Activated T-cell treated with anti-CD3 and anti-CD28 coated beads, Interleukin-2, amount 50 U/mL, for 4 hours (primary cell): ENCODE data around the gene HID1. TPM values are rescaled to one million over a fixed set of nuclear protein-coding genes. Genes with fewer than 3 reads are reported as not detected.
"Not testable (repeated sequence)": the region's sequence is repeated elsewhere in the genome, so short reads cannot be mapped to it uniquely, and the experiment has no call there.

ENCODE experiments used
- ATAC-seq, 2 donors: fragments of 200-7000 bp; cut with Tn5 transposase; one replicate each; pipeline ENCODE4 v1.10.0; 2021
- DNase-seq: peaks from one replicate; pipeline ENCODE4 v3.0.0-alpha.2; 2020
- H3K27me3 Mint-ChIP-seq: one replicate; pipeline ENCODE4 v1.8.0; 2021; ENCODE audit warnings: low read depth, mixed read lengths
- H3K36me3 Mint-ChIP-seq: one replicate; pipeline ENCODE4 v1.8.0; 2022; ENCODE audit warnings: mixed read lengths; ENCODE audit not compliant: insufficient read depth
- H3K4me1 Mint-ChIP-seq: one replicate; pipeline ENCODE4 v1.8.0; 2021; ENCODE audit warnings: low read depth, mixed read lengths
- H3K4me3 Mint-ChIP-seq: one replicate; pipeline ENCODE4 v1.8.0; 2021; ENCODE audit warnings: mild to moderate bottlenecking, moderate library complexity, mixed read lengths
- H3K9me3 Mint-ChIP-seq: one replicate; pipeline ENCODE4 v1.8.0; 2021; ENCODE audit warnings: mixed read lengths
- total RNA-seq, 3 donors: library from RNA; stranded (reverse); gene quantifications; one replicate each; pipeline ENCODE4 v1.2.1, GENCODE V29; 2021

HID1 gene
- 1 to 10 TPM; 1.3 to 2.1 (median 2.0) TPM for total RNA-seq

GRCh38 chr17:74972107-74972972 lies at the start of gene HID1:
Gene HID1 (minus strand): TSS chr17:74972759. CDS start chr17:74972656, 103 bp downstream.
- Mint-ChIP-seq H3K9me3 (no peaks in the 10 kb centered on the region), H3K27me3 (peaks cover 11% of the 10 kb centered on the region), H3K36me3 (no peaks in the 10 kb centered on the region), H3K4me1 (peaks cover 8% of the 10 kb centered on the region), H3K4me3 (peak within 1 kb of the TSS; percentile 84)
- ATAC-seq (peak; percentile 91 to 97), DNase-seq (peak; percentile 83)

- ATAC-seq: no peak
- Mint-ChIP-seq H3K36me3 (peaks cover 38% of the 10 kb centered on the region), H3K4me1 (peaks cover 10% of the 10 kb centered on the region), H3K9me3 (no peaks in the 10 kb centered on the region), H3K27me3 (no peaks in the 10 kb centered on the region), H3K4me3 (no peak overlapping the region)
- no peak for DNase-seq
Observed at GRCh38 chr17:75020331-75021110, 48.0 kb upstream of the HID1 start.

- peaks cover 42% of the 10 kb centered on the region for H3K36me3 Mint-ChIP-seq
- ATAC-seq: no peak
- H3K4me1 Mint-ChIP-seq: peaks cover 9% of the 10 kb centered on the region
- no peak overlapping the region for H3K4me3 Mint-ChIP-seq
- DNase-seq: no peak
- H3K9me3 Mint-ChIP-seq: no peaks in the 10 kb centered on the region
- H3K27me3 Mint-ChIP-seq: no peaks in the 10 kb centered on the region
Observed at GRCh38 chr17:75019710-75020109, 47.2 kb upstream of the HID1 start.

- Mint-ChIP-seq H3K27me3 (no peaks in the 10 kb centered on the region), H3K9me3 (no peaks in the 10 kb centered on the region), H3K4me3 (no peak overlapping the region), H3K36me3 (peaks cover 42% of the 10 kb centered on the region), H3K4me1 (peaks cover 11% of the 10 kb centered on the region)
- DNase-seq: no peak
- ATAC-seq: no peak
Observed at GRCh38 chr17:75019146-75019545, 46.6 kb upstream of the HID1 start.

- DNase-seq (no peak), ATAC-seq (no peak)
- no peaks in the 10 kb centered on the region for H3K9me3 Mint-ChIP-seq
- H3K36me3 Mint-ChIP-seq: peaks cover 17% of the 10 kb centered on the region
- H3K4me3 Mint-ChIP-seq: peak overlapping the region; percentile 96
- H3K4me1 Mint-ChIP-seq: peaks cover 36% of the 10 kb centered on the region
- H3K27me3 Mint-ChIP-seq: no peaks in the 10 kb centered on the region
Observed at GRCh38 chr17:75013092-75013559, 40.6 kb upstream of the HID1 start.

GRCh38 chr17:75012346-75013091 lies 40.0 kb upstream of the HID1 start, which contains the start of gene MRPL58:
Gene MRPL58 (plus strand): TSS chr17:75012670. CDS start chr17:75012687, 17 bp downstream.
- peaks cover 15% of the 10 kb centered on the region for H3K36me3 Mint-ChIP-seq
- peaks cover 36% of the 10 kb centered on the region for H3K4me1 Mint-ChIP-seq
- peak within 1 kb of the TSS; percentile 96 for H3K4me3 Mint-ChIP-seq
- peak; percentile 97 for ATAC-seq
- H3K9me3 Mint-ChIP-seq: no peaks in the 10 kb centered on the region
- no peaks in the 10 kb centered on the region for H3K27me3 Mint-ChIP-seq
- DNase-seq: peak; percentile 74

- DNase-seq: no peak
- H3K9me3 Mint-ChIP-seq: no peaks in the 10 kb centered on the region
- ATAC-seq: no peak
- peaks cover 36% of the 10 kb centered on the region for H3K4me1 Mint-ChIP-seq
- no peaks in the 10 kb centered on the region for H3K27me3 Mint-ChIP-seq
- peak overlapping the region; percentile 96 for H3K4me3 Mint-ChIP-seq
- H3K36me3 Mint-ChIP-seq: peaks cover 15% of the 10 kb centered on the region
Observed at GRCh38 chr17:75012096-75012345, 39.5 kb upstream of the HID1 start.

GRCh38 chr17:75011401-75012095 lies 39.0 kb upstream of the HID1 start:
- no peaks in the 10 kb centered on the region for H3K27me3 Mint-ChIP-seq
- H3K4me1 Mint-ChIP-seq: peaks cover 36% of the 10 kb centered on the region
- DNase-seq (no peak), ATAC-seq (peak in 1 of 2 donors; percentile 7)
- peak overlapping the region; percentile 96 for H3K4me3 Mint-ChIP-seq
- H3K36me3 Mint-ChIP-seq: peaks cover 15% of the 10 kb centered on the region
- no peaks in the 10 kb centered on the region for H3K9me3 Mint-ChIP-seq

GRCh38 chr17:75010683-75011400 lies 38.3 kb upstream of the HID1 start:
- peaks cover 13% of the 10 kb centered on the region for H3K36me3 Mint-ChIP-seq
- H3K27me3 Mint-ChIP-seq: no peaks in the 10 kb centered on the region
- H3K4me3 Mint-ChIP-seq: peak overlapping the region; percentile 37
- H3K9me3 Mint-ChIP-seq: no peaks in the 10 kb centered on the region
- peaks cover 34% of the 10 kb centered on the region for H3K4me1 Mint-ChIP-seq
- DNase-seq (no peak), ATAC-seq (no peak)

GRCh38 chr17:75009139-75009724 lies 36.7 kb upstream of the HID1 start:
- DNase-seq: no peak
- Mint-ChIP-seq H3K36me3 (peaks cover 6% of the 10 kb centered on the region), H3K9me3 (no peaks in the 10 kb centered on the region), H3K27me3 (peaks cover 2% of the 10 kb centered on the region), H3K4me3 (no peak overlapping the region), H3K4me1 (peaks cover 25% of the 10 kb centered on the region)
- no peak for ATAC-seq

- peaks cover 2% of the 10 kb centered on the region for H3K27me3 Mint-ChIP-seq
- no peak overlapping the region for H3K4me3 Mint-ChIP-seq
- no peaks in the 10 kb centered on the region for H3K9me3 Mint-ChIP-seq
- peaks cover 17% of the 10 kb centered on the region for H3K4me1 Mint-ChIP-seq
- ATAC-seq (no peak), DNase-seq (no peak)
- peaks cover 1% of the 10 kb centered on the region for H3K36me3 Mint-ChIP-seq
Observed at GRCh38 chr17:75008373-75008772, 35.8 kb upstream of the HID1 start.

GRCh38 chr17:75006653-75007052 lies 34.1 kb upstream of the HID1 start:
- Mint-ChIP-seq H3K9me3 (no peaks in the 10 kb centered on the region), H3K4me3 (no peak overlapping the region)

GRCh38 chr17:75006084-75006483 lies 33.5 kb upstream of the HID1 start:
- H3K4me3 Mint-ChIP-seq, H3K36me3 Mint-ChIP-seq, H3K27me3 Mint-ChIP-seq, H3K4me1 Mint-ChIP-seq, H3K9me3 Mint-ChIP-seq, DNase-seq, ATAC-seq: not testable (repeated sequence)

More at GRCh38 chr17:75006653-75007052, 34.1 kb upstream of the HID1 start:
- H3K27me3 Mint-ChIP-seq: peaks cover 6% of the 10 kb centered on the region
- DNase-seq (no peak), ATAC-seq (no peak)
- H3K4me1 Mint-ChIP-seq: peaks cover 7% of the 10 kb centered on the region
- H3K36me3 Mint-ChIP-seq: no peaks in the 10 kb centered on the region
